Esophagus muscularis mucosa (tissue), 4 donors: Measurements from ENCODE around the gene KYAT1. TPM values are rescaled to one million over a fixed set of nuclear protein-coding genes. Genes with fewer than 3 reads are reported as not detected.
"Not testable (repeated sequence)": the region's sequence is repeated elsewhere in the genome, so short reads cannot be mapped to it uniquely, and the experiment has no call there.

ENCODE experiments used
- DNase-seq: peaks from one replicate; pipeline ENCODE4 v3.0.0-alpha.2; 2017; ENCODE audit errors: extremely low spot score
- H3K27ac ChIP-seq, 4 donors: fragments of 200-600 bp; sonication (generic); replicated peaks in 1 of 4; 1 replicate in 3 of 4; 2 replicates in 1 of 4; pipeline ENCODE4 v1.5.1; 2016 to 2019; ENCODE audit warnings: mild to moderate bottlenecking in 1 of 4
- H3K27me3 ChIP-seq, 4 donors: fragments of 200-600 bp; sonication (generic); one replicate each; pipeline versions ENCODE4 v1.5.1 to v1.6.0; 2016 to 2019
- H3K36me3 ChIP-seq, 4 donors: fragments of 200-600 bp; sonication (generic); one replicate each; pipeline ENCODE4 v1.5.1; 2016 to 2019
- H3K4me1 ChIP-seq, 4 donors: fragments of 200-600 bp; sonication (generic); one replicate each; pipeline ENCODE4 v1.5.1; 2016 to 2019
- H3K4me3 ChIP-seq, 4 donors: fragments of 200-600 bp; sonication (generic); 1 replicate in 2 of 4; 2 replicates in 2 of 4; pipeline ENCODE4 v1.5.1; 2016 to 2019; ENCODE audit warnings: mild to moderate bottlenecking in 4 of 4, moderate library complexity in 1 of 4
- H3K9me3 ChIP-seq, 4 donors: fragments of 200-600 bp; sonication (generic); 1 replicate in 3 of 4; 2 replicates in 1 of 4; pipeline ENCODE4 v1.5.1; 2016 to 2019
- EP300 ChIP-seq: sonication (generic); formaldehyde crosslinking; IDR thresholded peaks from one replicate; pipeline ENCODE4 v1.6.1; 2017; ENCODE audit warnings: antibody characterized with exemption
- POLR2A ChIP-seq: fragments of 450-650 bp; IDR thresholded peaks from one replicate; pipeline ENCODE4 v1.6.1; 2017; ENCODE audit warnings: antibody characterized with exemption, moderate library complexity, mild to moderate bottlenecking, low read depth
- POLR2AphosphoS5 ChIP-seq, 2 donors: sonication (generic); formaldehyde crosslinking; IDR thresholded peaks; one replicate each; pipeline ENCODE4 v1.6.1; 2017; ENCODE audit warnings: antibody characterized with exemption in 2 of 2
- WGBS: methylation state at CpG from one replicate; pipeline ENCODE4 v1.1.5; 2018; 5-methylcytosine and 5-hydroxymethylcytosine counted together
- intact Hi-C: fragments of 100-400 bp; cut with DNase I; formaldehyde crosslinking; loops from one replicate; pipeline ENCODE4 v1.15.1; 2023
- total RNA-seq, 4 donors: library from RNA; depleted of rRNA; stranded (reverse); fragments of >200 nt; gene quantifications; one replicate each; pipeline versions ENCODE4 v1.1.0 to v1.2.1, GENCODE V29; 2016
- TF ChIP-seq, protein P1 (sequence below), 3 experiments: fragments of 200-600 bp in 2 of 3; fragments of 450-650 bp in 1 of 3; sonication (generic) in 2 of 3; IDR thresholded peaks; one replicate each; pipeline ENCODE4 v1.5.1; 2017 to 2019; ENCODE audit warnings: antibody characterized with exemption in 3 of 3, mild to moderate bottlenecking in 2 of 3, moderate library complexity in 1 of 3

Gene KYAT1
- total RNA-seq, 4 donors from 2014 or later: 4.3 to 8.4 (median 6.2) TPM

DNA sequence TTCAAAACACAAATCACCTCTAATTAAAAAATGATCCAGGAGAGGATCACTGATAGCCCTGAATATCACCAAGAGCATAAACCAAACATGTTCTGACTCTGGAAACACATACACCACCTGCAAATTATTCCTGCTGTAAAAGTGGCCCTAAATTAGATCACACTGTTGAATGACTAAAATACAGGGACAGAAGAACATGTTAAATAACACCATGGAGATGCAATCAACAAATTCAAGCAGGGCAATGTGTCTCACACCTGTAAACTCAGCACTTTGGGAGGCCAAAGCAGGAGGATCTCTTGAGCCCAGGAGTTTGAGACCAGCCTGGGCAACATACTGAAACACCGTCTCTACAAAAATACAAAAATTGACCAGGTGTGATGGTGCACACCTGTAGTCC is 33.9 kb downstream of the KYAT1 start:
- Histone ChIP-seq H3K4me1 (no peaks in the 10 kb centered on the region), H3K27ac (no peak overlapping the region), H3K36me3 (peaks cover 0 to 2% (median 1%) of the 10 kb centered on the region in 4 donors), H3K27me3 (no peaks in the 10 kb centered on the region), H3K4me3 (no peak overlapping the region), H3K9me3 (no peaks in the 10 kb centered on the region)
- intact Hi-C loops: no loop called here
- no peak for DNase-seq
- TF ChIP-seq POLR2A (no peak), EP300 (no peak), POLR2AphosphoS5 (IDR thresholded peaks at IDR 0.05) (no peak)
- TF ChIP-seq, protein P1, sequence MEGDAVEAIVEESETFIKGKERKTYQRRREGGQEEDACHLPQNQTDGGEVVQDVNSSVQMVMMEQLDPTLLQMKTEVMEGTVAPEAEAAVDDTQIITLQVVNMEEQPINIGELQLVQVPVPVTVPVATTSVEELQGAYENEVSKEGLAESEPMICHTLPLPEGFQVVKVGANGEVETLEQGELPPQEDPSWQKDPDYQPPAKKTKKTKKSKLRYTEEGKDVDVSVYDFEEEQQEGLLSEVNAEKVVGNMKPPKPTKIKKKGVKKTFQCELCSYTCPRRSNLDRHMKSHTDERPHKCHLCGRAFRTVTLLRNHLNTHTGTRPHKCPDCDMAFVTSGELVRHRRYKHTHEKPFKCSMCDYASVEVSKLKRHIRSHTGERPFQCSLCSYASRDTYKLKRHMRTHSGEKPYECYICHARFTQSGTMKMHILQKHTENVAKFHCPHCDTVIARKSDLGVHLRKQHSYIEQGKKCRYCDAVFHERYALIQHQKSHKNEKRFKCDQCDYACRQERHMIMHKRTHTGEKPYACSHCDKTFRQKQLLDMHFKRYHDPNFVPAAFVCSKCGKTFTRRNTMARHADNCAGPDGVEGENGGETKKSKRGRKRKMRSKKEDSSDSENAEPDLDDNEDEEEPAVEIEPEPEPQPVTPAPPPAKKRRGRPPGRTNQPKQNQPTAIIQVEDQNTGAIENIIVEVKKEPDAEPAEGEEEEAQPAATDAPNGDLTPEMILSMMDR (IDR thresholded peaks at IDR 0.05): no peak
- 100% methylated on average over 1 of the region's 1 CpG for WGBS

DNA sequence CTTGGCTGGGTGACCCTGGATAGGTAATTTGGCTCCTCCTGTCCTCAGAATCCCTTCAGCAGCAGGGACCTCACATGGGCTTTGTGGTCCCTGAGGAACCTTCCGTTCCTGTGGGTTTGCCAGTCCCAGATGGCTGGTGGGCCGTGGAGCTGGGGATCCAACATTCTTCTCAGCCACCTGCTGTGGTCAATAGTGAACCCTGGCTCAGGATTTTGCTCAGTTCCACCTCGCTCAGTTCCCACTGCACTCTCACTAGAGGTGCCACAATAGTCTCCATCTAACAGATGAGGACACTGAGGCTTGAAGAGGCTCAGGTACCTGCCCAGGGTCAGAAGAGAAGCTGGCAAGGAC is 35.1 kb downstream of the KYAT1 start:
- no peak for DNase-seq
- Histone ChIP-seq H3K27me3 (no peaks in the 10 kb centered on the region), H3K27ac (no peak overlapping the region), H3K9me3 (no peaks in the 10 kb centered on the region), H3K36me3 (peaks cover 0 to 14% (median 12%) of the 10 kb centered on the region in 4 donors), H3K4me1 (no peaks in the 10 kb centered on the region), H3K4me3 (no peak overlapping the region)
- intact Hi-C loops: no loop called here
- TF ChIP-seq POLR2AphosphoS5 (IDR thresholded peaks at IDR 0.05): no peak
- TF ChIP-seq, protein P1 (IDR thresholded peaks at IDR 0.05): no peak
- TF ChIP-seq EP300: no peak
- TF ChIP-seq POLR2A: no peak
- 89% methylated on average over 3 of the region's 3 CpGs for WGBS

DNA sequence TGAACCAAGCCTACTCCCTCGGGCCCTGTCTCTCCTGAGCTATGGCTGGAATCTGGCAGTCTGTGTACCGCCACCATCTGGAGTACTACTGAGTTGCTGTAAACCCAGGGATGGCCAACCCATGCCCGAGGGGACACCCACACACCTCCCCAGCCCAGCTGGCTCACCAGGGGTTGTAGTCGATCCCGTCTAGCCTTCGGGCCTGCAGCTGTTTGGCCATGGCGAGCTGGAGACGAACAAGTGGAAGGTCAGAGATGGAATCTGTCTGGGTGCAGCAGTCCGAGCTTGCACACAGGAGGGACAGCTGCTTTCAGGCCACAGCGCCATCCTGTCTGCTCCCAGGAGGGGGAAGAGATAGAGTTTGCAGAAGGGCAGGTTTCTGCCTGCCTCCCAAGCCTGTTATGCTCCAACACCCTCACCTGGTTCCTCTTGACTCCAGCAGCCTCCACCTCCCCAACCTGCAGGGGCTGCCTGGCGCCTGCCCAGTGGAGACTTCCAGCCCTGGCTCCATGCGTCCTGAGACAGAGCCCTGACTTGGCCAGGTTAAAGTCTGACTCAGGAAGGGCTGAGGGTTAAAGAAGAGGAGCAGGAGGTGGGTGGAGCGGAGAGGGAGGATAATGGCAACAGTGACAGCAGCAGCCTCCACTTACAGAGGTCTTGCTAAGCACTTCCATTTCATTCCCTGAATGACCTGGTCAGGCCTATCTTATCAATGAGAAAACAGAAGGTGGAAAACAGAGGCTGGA is 36.4 kb downstream of the KYAT1 start:
- intact Hi-C loops: no loop called here
- DNase-seq: no peak
- TF ChIP-seq EP300: no peak
- TF ChIP-seq, protein P1 (IDR thresholded peaks at IDR 0.05): no peak
- TF ChIP-seq POLR2AphosphoS5 (IDR thresholded peaks at IDR 0.05): no peak
- WGBS: 81% methylated on average over 13 of the region's 13 CpGs
- no peak overlapping the region for H3K27ac ChIP-seq
- no peaks in the 10 kb centered on the region for H3K27me3 ChIP-seq
- no peaks in the 10 kb centered on the region for H3K4me1 ChIP-seq
- H3K9me3 ChIP-seq: no peaks in the 10 kb centered on the region
- H3K36me3 ChIP-seq: peaks cover 0 to 22% (median 14%) of the 10 kb centered on the region in 4 donors
- H3K4me3 ChIP-seq: no peak overlapping the region

DNA sequence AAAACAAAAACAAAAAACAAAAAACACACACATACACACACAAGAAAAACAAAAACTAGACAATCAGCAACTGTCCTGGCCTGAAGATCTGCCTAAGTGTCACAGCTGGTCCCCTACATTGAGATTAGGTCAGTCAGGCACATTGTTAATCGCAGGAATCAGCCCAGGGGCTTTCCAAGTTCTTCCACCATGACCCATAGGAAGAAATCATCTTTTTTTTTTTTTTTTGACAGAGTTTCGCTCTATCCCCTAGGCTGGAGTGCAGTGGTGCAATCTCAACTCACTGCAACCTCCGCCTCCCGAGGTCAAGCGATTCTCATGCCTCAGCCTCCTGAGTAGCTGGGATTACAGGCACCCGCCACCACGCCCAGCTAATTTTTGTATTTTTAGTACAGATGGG is 38.6 kb downstream of the KYAT1 start:
- H3K9me3 ChIP-seq, H3K27me3 ChIP-seq, H3K27ac ChIP-seq, DNase-seq, H3K4me3 ChIP-seq, H3K4me1 ChIP-seq, intact Hi-C loops: not testable (repeated sequence)
- peaks cover 0 to 32% (median 15%) of the 10 kb centered on the region in 4 donors for H3K36me3 ChIP-seq
- 97% methylated on average over 7 of the region's 7 CpGs for WGBS

DNA sequence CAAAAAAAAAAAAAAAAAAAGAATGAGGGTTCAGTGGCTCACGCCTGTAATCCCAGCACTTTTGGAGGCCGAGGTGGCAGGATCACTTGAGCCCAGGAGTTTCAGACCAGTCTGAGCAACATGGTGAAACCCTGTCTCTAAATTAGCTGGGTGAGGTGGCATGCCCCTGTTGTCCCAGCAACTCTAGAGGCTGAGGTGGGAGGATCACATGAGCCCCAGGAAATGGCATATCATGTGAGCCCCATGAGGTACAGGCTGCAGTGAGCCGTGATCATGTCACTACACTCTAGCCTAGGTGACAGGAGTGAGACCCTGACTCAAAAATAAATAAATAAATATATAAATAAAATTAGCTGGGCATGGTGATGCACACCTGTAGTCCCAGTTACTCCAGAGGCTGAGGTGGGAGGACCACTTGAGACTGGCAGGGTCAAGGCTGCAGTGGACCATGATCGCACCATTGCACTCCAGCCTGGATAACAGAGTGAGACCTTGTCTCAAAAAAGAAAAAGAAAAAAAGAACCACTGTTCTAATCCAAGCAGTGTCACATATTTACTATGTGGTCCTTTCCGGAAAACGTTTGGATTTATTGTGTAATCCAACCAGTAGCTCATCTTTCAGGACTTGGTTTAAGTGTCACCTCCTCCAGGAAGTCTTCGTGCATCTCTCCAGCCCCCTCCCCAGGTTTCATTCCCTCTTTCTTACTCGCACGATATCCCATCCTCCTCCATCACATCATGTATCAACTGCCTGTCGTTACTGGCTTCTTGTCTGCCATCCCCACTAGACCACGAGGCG is 39.9 kb downstream of the KYAT1 start:
- Histone ChIP-seq H3K4me3 (no peak overlapping the region), H3K36me3 (peaks cover 0 to 42% (median 20%) of the 10 kb centered on the region in 4 donors), H3K9me3 (no peaks in the 10 kb centered on the region), H3K27me3 (no peaks in the 10 kb centered on the region), H3K27ac (no peak overlapping the region), H3K4me1 (no peaks in the 10 kb centered on the region)
- no peak for DNase-seq
- intact Hi-C loops: no loop called here
- 89% methylated on average over 12 of the region's 12 CpGs for WGBS
- no peak for TF ChIP-seq EP300
- TF ChIP-seq POLR2AphosphoS5 (IDR thresholded peaks at IDR 0.05): no peak
- TF ChIP-seq, protein P1 (IDR thresholded peaks at IDR 0.05): no peak
- TF ChIP-seq POLR2A: no peak
